AG09319 (cell line): ENCODE measurements around the gene ACTR1A.
"Not testable (repeated sequence)": the region's sequence is repeated elsewhere in the genome, so short reads cannot be mapped to it uniquely, and the experiment has no call there.

Experiments used
- DNase-seq: peaks from one replicate; pipeline ENCODE4 v3.0.0-alpha.2; 2010; ENCODE audit warnings: low read depth; ENCODE audit errors: extremely low read depth
- CTCF ChIP-seq: IDR thresholded peaks from 2 replicates; pipeline ENCODE4 v1.5.1; 2011; ENCODE audit warnings: low read depth, mild to moderate bottlenecking, inconsistent platforms, low read length, moderate library complexity

The ACTR1A gene

GRCh38 chr10:102458656-102459055 is 43.9 kb downstream of the ACTR1A start:
- TF ChIP-seq CTCF, result no peak
- DNase-seq, result no peak

- no peak for TF ChIP-seq CTCF
- DNase-seq, result no peak
These were observed 44.8 kb downstream of the ACTR1A start for GRCh38 chr10:102457591-102458150.

- no peak for TF ChIP-seq CTCF
- DNase-seq, result peak; percentile 69
These were observed 46.5 kb downstream of the ACTR1A start for GRCh38 chr10:102455893-102456471.

- not testable (repeated sequence) for DNase-seq
These were observed 47.6 kb downstream of the ACTR1A start for GRCh38 chr10:102454662-102455487.

- no peak for TF ChIP-seq CTCF
- DNase-seq, result no peak
These were observed 49.0 kb downstream of the ACTR1A start for GRCh38 chr10:102453502-102453901.

- TF ChIP-seq CTCF, result no peak
- DNase-seq, result no peak
These were observed 49.7 kb downstream of the ACTR1A start for GRCh38 chr10:102452672-102453340.

- DNase-seq, result no peak
- no peak for TF ChIP-seq CTCF
These were observed 51.2 kb downstream of the ACTR1A start, which contains the start of gene C10orf95 for GRCh38 chr10:102451105-102451969. Gene C10orf95, minus strand, starts transcription at chr10:102451543. Its CDS starts 450 bp downstream, at chr10:102451093.
